HG03095 (cell line): Measurements from ENCODE around the gene PDCD7.
A peak's percentile ranks its signal among the peaks of the same experiment; 100 is the strongest.
"Not testable (repeated sequence)": the region's sequence is repeated elsewhere in the genome, so short reads cannot be mapped to it uniquely, and the experiment has no call there.

ENCODE experiments used
- ATAC-seq: cut with Tn5 transposase; IDR thresholded peaks from one replicate; pipeline ENCODE4 v1.9.1; 2021; ENCODE audit warnings: moderate library complexity; ENCODE audit not compliant: unreplicated experiment

PDCD7 gene

DNA sequence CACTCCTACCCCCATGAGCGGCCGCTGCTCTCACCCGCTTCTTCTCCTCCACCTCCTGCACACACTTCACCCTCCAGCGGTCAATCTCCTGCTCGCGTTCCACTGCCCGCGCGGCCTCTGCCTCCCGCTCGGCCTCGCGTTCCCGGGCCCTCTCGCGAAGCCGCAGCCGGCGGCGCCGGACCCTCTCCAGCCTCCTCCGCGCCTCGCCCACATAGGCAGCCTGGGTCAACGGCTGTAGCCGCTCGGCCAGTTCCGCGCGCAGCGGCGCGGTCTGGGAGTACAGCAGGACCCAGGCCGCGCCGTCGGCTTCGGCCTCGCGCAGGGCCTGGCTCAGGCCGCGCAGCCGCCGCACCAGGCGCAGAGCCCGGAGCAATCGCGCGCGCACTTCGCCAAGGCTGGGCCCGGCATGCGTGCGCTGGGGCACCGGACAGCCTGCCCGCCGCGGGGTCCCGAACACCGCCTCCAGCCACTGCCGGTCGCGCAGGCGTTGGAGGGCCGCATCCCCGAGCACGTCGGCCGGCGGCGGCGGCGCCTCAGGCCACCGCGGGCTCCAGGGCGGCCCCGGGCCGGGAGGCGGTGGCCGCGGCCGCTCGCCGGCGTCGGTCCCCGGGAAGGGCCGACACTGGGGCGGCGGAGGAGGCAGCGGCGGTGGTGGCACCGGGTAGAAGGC lies 595 bp downstream of the PDCD7 start:
- ATAC-seq = peak; percentile 32

DNA sequence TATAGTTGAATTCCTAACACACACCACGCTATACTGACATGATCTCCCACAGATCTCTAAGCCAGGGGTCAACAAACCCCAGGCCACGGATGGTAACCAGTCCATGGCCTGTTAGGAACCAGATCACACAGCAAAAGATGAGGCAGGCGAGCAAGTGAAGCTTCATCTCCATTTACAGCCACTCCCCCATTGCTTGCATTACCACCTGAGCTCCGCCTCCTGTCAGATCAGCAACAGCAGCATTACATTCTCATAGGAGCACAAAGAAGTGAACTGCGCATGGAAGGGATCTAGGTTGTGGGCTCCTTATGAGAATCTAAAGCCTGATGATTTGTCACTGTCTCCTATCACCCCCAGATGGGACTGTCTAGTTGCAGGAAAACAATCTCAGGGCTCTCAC lies 2.7 kb downstream of the PDCD7 start:
- no peak for ATAC-seq

DNA sequence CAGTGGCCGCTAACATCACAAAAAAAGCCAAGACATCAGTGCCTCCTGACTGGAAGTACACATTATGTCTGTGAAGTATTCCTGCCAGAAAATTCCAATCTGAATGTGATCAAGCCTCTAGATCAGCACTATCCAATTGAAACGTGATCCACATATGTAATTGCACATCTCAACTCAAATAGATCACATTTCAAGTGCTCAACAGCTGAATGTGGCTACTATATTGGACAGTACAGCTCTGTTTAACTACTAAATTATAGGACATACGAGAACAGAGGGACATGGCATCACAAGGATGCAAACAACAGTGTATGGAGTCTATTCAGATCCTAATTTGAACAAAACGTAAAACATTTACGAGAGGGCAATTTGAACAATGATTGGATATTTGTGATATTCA lies 18.1 kb downstream of the PDCD7 start:
- ATAC-seq = no peak

- ATAC-seq = no peak
Measured at GRCh38 chr15:65115086-65115485, 18.5 kb downstream of the PDCD7 start, which contains the start of gene UBAP1L. UBAP1L (minus strand) TSS chr15:65115200; CDS start chr15:65106215, 8,985 bp downstream.

DNA sequence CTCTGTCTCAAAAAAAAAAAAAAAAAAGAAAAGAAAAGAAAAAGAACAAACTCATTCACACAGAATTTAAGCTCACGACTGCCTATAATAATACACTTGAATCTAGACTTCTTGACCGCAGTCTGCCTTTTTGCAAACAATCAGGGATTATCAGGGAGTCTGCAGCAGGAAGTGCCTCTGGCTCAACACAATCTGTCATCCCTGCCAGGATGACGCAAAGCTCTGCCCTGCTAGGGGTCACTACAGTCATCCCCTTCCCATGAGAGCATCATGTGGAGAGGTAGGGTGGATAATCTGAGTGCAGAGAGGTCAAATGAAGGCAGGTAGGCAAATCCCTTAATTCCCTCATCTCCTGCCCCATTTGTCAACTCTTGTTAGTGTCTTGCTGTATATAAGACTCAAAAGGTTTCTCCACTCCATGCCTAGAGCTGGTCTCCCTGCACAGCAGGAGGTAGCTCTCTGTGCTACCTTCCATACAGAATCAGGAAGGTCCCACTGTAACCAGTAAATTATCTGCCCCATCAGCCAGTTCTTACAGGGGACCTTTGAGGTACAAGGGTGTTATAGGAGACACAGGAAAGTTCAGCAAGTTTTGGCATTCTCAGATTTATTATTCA lies 22.8 kb downstream of the PDCD7 start:
- no peak for ATAC-seq

DNA sequence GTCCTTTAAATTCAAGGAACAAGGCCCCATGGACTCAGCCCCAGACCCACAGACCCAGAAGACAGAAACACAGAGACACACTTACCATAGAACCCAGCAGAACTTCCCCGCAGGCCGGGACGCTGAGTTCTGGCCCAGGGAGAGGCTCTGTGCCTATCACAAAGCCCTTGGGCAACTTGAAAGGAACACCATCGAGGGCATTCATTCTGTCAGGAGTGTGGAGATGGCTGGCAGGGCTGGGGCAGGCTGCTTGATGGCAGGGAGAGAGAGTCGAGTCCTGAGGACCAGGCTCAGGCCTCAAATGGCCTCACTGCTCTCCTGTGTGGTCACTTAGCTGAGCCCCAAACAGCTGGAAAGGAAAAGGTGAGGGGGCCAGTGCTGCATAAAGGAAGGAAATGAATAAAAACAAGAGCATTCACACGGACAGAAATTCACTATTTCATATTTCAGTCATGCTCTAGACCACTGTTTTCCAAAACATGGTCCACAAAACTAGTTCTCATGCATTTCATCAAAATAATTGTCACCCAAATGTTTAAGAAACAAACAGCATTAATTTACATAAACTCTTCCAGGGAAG lies 27.5 kb downstream of the PDCD7 start:
- no peak for ATAC-seq

DNA sequence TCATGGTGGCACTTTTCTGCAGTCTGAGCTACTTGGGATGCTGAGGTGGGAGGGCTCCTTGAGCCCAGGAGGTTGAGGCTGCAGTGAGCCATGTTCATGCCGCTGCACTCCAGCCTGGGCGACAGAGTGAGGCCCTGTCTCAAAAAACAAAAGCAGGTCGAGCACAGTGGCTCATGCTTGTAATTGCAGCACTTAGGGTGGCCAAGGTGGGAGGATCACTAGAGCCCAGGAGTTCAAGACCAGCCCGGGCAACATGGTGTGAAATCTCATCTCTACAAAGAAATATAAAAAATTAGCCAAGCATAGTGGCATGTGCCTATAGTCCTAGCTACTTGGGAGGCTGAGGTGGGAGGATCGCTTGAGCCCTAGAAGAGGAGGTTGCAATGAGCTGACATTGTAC lies 28.6 kb downstream of the PDCD7 start:
- no peak for ATAC-seq

DNA sequence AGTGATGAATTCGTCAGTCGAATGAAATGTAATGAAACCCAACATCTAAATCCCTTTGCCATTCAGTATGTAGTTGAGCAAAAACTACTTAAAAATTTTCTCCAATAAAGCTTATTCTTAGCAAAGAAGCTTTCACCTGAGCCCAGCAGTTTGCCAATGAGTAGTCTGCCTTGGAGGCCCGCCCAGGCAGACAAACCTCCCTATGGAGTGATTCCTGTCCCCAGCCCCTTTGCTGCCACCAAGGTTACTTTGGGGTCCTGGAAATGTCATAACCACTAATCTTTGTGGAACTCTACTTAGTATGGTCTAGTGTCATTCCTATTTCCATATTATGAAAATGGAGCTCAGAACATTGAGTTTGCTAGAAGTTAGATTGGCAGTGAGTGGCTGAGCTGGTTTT lies 30.7 kb downstream of the PDCD7 start:
- ATAC-seq = no peak

- no peak for ATAC-seq
Measured at GRCh38 chr15:65101891-65102708, 31.5 kb downstream of the PDCD7 start.

GRCh38 chr15:65101411-65101890 lies 32.2 kb downstream of the PDCD7 start:
- no peak for ATAC-seq

DNA sequence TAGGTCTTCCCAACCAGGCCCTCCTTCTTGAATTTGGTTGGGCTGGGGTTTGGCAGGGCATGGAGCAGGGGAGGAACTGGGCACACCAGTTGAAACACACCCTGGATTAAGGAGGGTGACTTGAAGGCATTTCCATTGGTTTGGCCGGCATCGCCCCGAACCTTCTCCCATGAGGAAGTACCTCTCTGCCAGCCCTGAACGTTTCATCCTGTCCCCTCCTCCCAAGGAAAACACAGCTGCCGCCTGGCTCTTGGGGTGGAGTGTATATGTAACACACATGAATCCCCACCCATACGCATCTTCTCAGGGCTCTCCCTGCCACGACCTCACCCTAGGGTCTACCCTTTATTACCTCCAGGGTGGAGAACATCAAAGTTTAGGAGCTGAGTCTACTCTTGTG lies 33.2 kb downstream of the PDCD7 start:
- ATAC-seq = no peak

DNA sequence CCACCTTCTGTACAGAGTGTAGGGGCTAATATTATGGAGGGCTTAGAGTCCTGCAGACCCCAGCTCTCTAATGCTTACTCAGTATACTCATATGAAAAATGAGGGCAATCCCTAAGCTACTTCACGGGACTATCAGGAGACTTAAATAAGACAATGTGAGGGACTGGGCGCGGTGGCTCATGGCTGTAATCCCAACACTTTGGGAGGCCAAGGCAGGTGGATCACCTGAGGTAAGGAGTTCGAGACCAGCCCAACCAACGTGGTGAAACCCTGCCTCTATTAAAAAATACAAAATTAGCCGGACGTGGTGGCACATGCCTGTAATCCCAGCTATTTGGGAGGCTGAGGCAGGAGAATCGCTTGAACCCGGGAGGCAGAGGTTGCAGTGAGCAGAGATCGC lies 33.8 kb downstream of the PDCD7 start:
- ATAC-seq = not testable (repeated sequence)

GRCh38 chr15:65099336-65099735 lies 34.3 kb downstream of the PDCD7 start:
- no peak for ATAC-seq

DNA sequence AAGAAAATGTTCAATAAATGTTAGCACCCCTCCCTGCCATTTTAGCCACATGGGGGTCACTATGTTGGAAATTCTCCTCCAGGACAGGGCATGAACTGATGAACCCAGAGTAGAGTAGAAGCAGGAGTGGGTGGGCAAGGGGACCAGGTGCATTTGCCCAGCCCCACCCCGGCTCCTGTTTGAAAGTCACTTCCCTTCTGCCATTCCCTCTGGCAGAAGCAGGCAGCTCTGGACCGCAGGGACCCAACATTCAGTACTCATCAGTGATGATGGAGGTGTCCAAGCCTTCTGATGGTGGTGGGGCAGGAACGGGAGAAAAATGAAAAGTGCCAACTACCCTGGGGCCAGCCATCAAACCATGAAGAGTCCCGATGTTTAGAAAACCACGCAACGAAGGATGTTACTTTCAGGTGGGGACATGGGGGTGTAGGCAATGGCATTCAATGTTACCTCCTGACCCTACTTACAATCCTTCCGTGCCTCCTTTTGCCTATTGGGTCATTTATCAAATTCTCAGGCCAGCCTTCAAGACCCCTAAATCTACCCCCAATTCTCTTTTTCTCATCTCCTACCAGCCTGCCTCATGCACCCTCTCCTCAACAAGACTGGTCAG lies 35.9 kb downstream of the PDCD7 start:
- no peak for ATAC-seq

DNA sequence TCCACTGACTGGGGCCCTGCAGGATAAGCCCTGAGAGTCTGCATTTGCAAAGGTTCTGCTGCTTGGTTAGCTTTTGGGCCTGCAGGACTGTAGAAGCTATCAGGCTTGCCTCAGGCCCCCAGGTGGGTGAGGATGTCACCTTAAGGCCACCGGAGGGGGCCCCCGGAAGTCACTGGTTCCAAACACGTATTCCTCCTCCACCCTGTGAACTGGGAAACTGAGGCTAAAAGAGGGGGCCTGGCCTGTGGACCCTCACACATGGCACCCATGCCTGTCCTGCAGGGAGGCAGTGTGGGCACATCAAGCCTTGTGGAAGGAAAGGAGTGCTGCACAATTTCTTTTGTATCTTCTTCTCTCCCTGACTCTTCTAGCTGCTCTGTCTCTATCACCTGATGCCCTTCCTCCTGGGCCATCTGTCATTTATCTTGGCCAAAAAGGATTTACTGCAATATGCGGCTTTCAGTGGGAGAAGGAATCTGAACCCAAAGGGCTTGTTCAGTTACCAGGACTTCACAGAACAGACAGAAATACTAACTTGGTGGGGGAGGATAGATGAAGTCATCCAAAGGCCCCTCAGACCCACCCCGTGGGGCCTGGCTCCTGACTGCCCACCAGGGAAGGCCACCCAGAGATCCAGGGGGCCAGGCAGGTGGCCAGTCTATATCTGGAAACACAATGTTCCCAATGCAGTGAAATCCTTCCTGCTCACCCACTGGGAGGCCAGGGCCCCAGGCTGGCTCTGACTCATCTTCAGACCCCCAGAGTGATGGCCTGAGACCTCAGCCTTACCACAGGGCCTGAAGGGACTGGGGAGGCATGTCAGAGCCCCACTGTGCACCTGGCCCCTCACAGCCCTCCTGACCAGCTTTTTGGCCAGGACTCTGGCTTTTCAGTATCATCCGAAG lies 36.9 kb downstream of the PDCD7 start:
- no peak for ATAC-seq

- no peak for ATAC-seq
Measured at GRCh38 chr15:65095747-65096104, 37.9 kb downstream of the PDCD7 start.

GRCh38 chr15:65095011-65095746 lies 38.4 kb downstream of the PDCD7 start:
- ATAC-seq = no peak

DNA sequence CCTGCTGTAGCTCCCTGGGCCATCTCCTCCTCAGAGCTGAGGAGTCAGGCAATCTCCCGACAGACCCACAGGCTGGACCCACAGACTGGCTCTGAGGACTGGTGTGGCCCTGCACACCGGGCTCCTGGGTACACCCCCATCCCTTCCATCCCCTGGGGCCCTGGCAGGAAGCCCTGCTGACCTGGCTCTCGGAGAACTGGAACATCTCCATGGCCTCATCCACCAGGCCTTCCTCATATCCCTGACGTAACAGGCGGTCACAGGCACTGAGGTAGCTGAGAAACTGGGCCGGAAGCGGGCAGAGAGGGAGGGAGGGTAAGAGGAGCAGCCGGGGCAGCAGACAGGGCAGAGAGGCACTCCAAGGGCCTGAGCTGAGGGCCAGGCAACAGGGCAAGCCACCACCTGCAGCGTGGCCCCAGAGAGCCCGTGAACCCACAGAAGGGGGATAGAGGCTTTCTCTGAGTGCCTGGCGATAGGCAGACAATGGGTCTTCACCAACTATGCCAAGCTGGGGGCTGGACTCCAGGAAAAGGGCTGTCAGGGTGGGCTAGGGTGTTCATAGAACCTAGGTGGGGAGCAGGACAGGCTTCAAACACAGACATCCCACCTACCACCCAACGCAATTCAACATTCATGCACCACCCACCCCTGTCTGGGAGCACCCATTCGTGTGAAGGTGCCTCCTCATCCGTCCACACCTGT lies 39.2 kb downstream of the PDCD7 start:
- ATAC-seq = no peak

DNA sequence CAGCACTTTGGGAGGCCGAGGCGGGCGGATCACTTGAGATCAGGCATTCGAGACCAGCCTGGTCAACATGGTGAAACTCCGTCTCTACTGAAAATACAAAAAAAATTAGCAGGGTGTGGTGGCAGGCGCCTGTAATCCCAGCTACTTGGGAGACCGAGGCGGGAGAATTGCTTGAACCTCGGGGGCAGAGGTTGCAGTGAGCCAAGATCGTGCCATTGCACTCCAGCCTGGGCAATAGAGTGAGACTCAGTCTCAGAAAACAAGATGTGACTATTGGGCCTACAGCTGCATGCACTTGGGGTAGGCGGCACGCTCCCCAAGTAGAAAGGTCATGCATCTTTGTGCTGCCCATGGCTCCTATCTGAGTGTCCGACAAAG lies 39.8 kb downstream of the PDCD7 start:
- ATAC-seq = not testable (repeated sequence)
